B cell (primary cell): ENCODE results near the gene BMPER.

Experiments
- CTCF ChIP-seq: fragments of 200-600 bp; IDR thresholded peaks from one replicate; pipeline ENCODE4 v1.8.0; 2022; ENCODE audit warnings: antibody characterized with exemption, mild to moderate bottlenecking
- EZH2 ChIP-seq: IDR thresholded peaks from 2 replicates; pipeline ENCODE4 v1.6.1; 2012; ENCODE audit warnings: borderline replicate concordance, low read depth, mild to moderate bottlenecking, moderate library complexity, low read length; ENCODE audit not compliant: insufficient read depth, poor library complexity, severe bottlenecking

- TF ChIP-seq CTCF (no peak), EZH2 (no peak)
Measured at GRCh38 chr7:34143402-34143801, 238.1 kb downstream of the BMPER start.
